Glutamatergic neuron (in vitro differentiated cells): ENCODE results near the gene OMD. TPM values are rescaled to one million over a fixed set of nuclear protein-coding genes. Genes with fewer than 3 reads are reported as not detected.

Experiments
- DNase-seq: peaks from one replicate; pipeline ENCODE4 v3.0.0; 2022
- H3K27ac Mint-ChIP-seq: one replicate; pipeline ENCODE4 v1.8.0; 2020; ENCODE audit warnings: mild to moderate bottlenecking, mixed read lengths, inconsistent platforms; ENCODE audit not compliant: unreplicated experiment
- H3K27me3 Mint-ChIP-seq: one replicate; pipeline ENCODE4 v1.8.0; 2020; ENCODE audit warnings: mild to moderate bottlenecking, moderate library complexity, mixed read lengths, inconsistent platforms; ENCODE audit not compliant: unreplicated experiment
- H3K36me3 Mint-ChIP-seq: one replicate; pipeline ENCODE4 v1.8.0; 2020; ENCODE audit warnings: mild to moderate bottlenecking, mixed read lengths, inconsistent platforms; ENCODE audit not compliant: unreplicated experiment
- H3K4me1 Mint-ChIP-seq: one replicate; pipeline ENCODE4 v1.8.0; 2020; ENCODE audit warnings: mild to moderate bottlenecking, low read depth, mixed read lengths, inconsistent platforms; ENCODE audit not compliant: unreplicated experiment
- H3K4me3 Mint-ChIP-seq: one replicate; pipeline ENCODE4 v1.8.0; 2020; ENCODE audit warnings: mild to moderate bottlenecking, mixed read lengths, inconsistent platforms; ENCODE audit not compliant: unreplicated experiment
- H3K9me3 Mint-ChIP-seq: one replicate; pipeline ENCODE4 v1.8.0; 2020; ENCODE audit warnings: mild to moderate bottlenecking, moderate library complexity, mixed read lengths, inconsistent platforms; ENCODE audit not compliant: unreplicated experiment
- total RNA-seq: library from RNA; stranded (reverse); fragmentation: NEBNext Ultra II Directional; extraction: Animal tissue kit (Norgen Biotek cat#: 25700); gene quantifications from one replicate; pipeline ENCODE4 v1.2.1, GENCODE V29; 2021; ENCODE audit not compliant: unreplicated experiment
- TF ChIP-seq, protein P1 (sequence below): fragments of 200-600 bp; sonication (generic); IDR thresholded peaks from one replicate; pipeline ENCODE4 v1.5.0; 2021; ENCODE audit not compliant: partially characterized antibody, unreplicated experiment

OMD gene
- total RNA-seq, 1 donor from 2014 or later = not detected

- H3K9me3 Mint-ChIP-seq = no peaks in the 10 kb centered on the region
- TF ChIP-seq, protein P1, sequence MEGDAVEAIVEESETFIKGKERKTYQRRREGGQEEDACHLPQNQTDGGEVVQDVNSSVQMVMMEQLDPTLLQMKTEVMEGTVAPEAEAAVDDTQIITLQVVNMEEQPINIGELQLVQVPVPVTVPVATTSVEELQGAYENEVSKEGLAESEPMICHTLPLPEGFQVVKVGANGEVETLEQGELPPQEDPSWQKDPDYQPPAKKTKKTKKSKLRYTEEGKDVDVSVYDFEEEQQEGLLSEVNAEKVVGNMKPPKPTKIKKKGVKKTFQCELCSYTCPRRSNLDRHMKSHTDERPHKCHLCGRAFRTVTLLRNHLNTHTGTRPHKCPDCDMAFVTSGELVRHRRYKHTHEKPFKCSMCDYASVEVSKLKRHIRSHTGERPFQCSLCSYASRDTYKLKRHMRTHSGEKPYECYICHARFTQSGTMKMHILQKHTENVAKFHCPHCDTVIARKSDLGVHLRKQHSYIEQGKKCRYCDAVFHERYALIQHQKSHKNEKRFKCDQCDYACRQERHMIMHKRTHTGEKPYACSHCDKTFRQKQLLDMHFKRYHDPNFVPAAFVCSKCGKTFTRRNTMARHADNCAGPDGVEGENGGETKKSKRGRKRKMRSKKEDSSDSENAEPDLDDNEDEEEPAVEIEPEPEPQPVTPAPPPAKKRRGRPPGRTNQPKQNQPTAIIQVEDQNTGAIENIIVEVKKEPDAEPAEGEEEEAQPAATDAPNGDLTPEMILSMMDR = no peak
Observed at GRCh38 chr9:92385477-92385876, 38.8 kb downstream of the OMD start.

GRCh38 chr9:92385001-92385400 lies 39.3 kb downstream of the OMD start:
- no peaks in the 10 kb centered on the region for H3K4me1 Mint-ChIP-seq
- no peak for DNase-seq
- TF ChIP-seq, protein P1 = no peak
- no peaks in the 10 kb centered on the region for H3K9me3 Mint-ChIP-seq
- H3K36me3 Mint-ChIP-seq = no peaks in the 10 kb centered on the region
- H3K27me3 Mint-ChIP-seq = no peaks in the 10 kb centered on the region
- H3K4me3 Mint-ChIP-seq = no peak overlapping the region
- no peak overlapping the region for H3K27ac Mint-ChIP-seq

More at GRCh38 chr9:92385477-92385876, 38.8 kb downstream of the OMD start:
- no peak overlapping the region for H3K4me3 Mint-ChIP-seq
- no peak for DNase-seq
- H3K4me1 Mint-ChIP-seq = no peaks in the 10 kb centered on the region
- H3K27me3 Mint-ChIP-seq = no peaks in the 10 kb centered on the region
- no peaks in the 10 kb centered on the region for H3K36me3 Mint-ChIP-seq
- no peak overlapping the region for H3K27ac Mint-ChIP-seq

GRCh38 chr9:92384375-92384774 lies 39.9 kb downstream of the OMD start:
- Mint-ChIP-seq H3K4me1 (no peaks in the 10 kb centered on the region), H3K27me3 (no peaks in the 10 kb centered on the region), H3K9me3 (no peaks in the 10 kb centered on the region), H3K4me3 (no peak overlapping the region), H3K36me3 (no peaks in the 10 kb centered on the region), H3K27ac (no peak overlapping the region)
- TF ChIP-seq, protein P1 = no peak
- no peak for DNase-seq

GRCh38 chr9:92381775-92382174 lies 42.5 kb downstream of the OMD start:
- Mint-ChIP-seq H3K4me1 (no peaks in the 10 kb centered on the region), H3K27ac (no peak overlapping the region), H3K36me3 (no peaks in the 10 kb centered on the region), H3K9me3 (no peaks in the 10 kb centered on the region), H3K4me3 (no peak overlapping the region), H3K27me3 (no peaks in the 10 kb centered on the region)
- DNase-seq = no peak
- TF ChIP-seq, protein P1 = no peak

DNA sequence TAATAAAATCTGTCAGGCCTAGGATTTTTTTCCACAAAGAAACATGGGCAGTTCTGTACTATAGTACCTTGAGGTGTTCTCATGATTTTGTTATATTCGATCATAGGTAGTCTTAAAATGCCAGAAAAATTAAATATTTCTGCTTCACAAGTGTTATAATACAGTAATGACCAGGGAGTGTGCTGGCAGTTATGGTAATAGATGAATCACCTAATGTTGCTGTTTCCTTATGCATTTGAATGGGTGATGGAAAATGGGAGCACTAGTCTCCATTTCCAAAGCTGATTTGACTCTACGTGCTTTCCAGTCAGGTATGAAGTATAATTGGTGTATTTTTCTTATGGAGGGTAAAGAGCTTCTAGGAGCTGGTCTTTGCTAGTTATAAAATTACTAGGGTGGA lies 43.7 kb downstream of the OMD start:
- no peak overlapping the region for H3K4me3 Mint-ChIP-seq
- no peaks in the 10 kb centered on the region for H3K4me1 Mint-ChIP-seq
- DNase-seq = no peak
- no peaks in the 10 kb centered on the region for H3K9me3 Mint-ChIP-seq
- TF ChIP-seq, protein P1 = no peak
- peaks cover 5% of the 10 kb centered on the region for H3K36me3 Mint-ChIP-seq
- no peak overlapping the region for H3K27ac Mint-ChIP-seq
- H3K27me3 Mint-ChIP-seq = no peaks in the 10 kb centered on the region
